ENCODE results near the gene PITHD1.
"Not testable (repeated sequence)": the region's sequence is repeated elsewhere in the genome, so short reads cannot be mapped to it uniquely, and the experiment has no call there.

PITHD1 gene

GRCh38 chr1:23777979-23778814 is at the start of gene PITHD1:
Gene PITHD1, plus strand, starts transcription at chr1:23778418. Its CDS starts 98 bp downstream, at chr1:23778516.
- peak; percentile 85 for DNase-seq (ENCODE audit: low read depth)

GRCh38 chr1:23732363-23733224 is 45.6 kb upstream of the PITHD1 start:
- DNase-seq (ENCODE audit: low read depth) = peak; percentile 63

- not testable (repeated sequence) for DNase-seq (ENCODE audit: low read depth)
Measured at GRCh38 chr1:23733281-23733680, 44.9 kb upstream of the PITHD1 start.

- no peak for DNase-seq (ENCODE audit: low read depth)
Measured at GRCh38 chr1:23736437-23737134, 41.6 kb upstream of the PITHD1 start.

- DNase-seq (ENCODE audit: low read depth) = no peak
Measured at GRCh38 chr1:23741609-23742008, 36.6 kb upstream of the PITHD1 start.

- peak; percentile 53 for DNase-seq (ENCODE audit: low read depth)
Measured at GRCh38 chr1:23742670-23743286, 35.4 kb upstream of the PITHD1 start.

GRCh38 chr1:23743287-23744152 is 34.7 kb upstream of the PITHD1 start, which contains the start of gene ELOA:
Gene ELOA, plus strand, starts transcription at chr1:23743471. Its CDS starts 33 bp downstream, at chr1:23743504.
- peak; percentile 74 for DNase-seq (ENCODE audit: low read depth)

DNA sequence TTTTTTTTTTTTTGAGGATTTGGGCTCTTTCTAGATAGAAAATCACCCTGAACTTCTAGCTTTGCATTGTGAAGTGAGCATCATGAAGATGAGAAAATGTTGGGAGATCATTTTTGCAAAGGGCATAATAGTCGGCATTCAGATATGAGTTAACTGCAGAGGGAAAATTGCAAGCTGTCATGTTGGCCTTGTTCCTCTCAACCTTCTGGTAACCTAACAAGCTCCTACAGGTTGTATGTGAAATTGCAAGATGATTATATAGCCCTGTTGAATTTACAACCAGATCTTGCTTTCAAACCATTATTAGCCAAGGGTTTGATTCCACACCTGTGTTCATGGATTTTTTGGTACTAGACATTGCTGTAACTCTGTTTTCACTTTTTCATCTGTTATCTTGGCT is 32.7 kb upstream of the PITHD1 start:
- DNase-seq (ENCODE audit: low read depth) = peak; percentile 71

GRCh38 chr1:23748016-23748415 is 30.2 kb upstream of the PITHD1 start:
- DNase-seq (ENCODE audit: low read depth) = no peak

DNA sequence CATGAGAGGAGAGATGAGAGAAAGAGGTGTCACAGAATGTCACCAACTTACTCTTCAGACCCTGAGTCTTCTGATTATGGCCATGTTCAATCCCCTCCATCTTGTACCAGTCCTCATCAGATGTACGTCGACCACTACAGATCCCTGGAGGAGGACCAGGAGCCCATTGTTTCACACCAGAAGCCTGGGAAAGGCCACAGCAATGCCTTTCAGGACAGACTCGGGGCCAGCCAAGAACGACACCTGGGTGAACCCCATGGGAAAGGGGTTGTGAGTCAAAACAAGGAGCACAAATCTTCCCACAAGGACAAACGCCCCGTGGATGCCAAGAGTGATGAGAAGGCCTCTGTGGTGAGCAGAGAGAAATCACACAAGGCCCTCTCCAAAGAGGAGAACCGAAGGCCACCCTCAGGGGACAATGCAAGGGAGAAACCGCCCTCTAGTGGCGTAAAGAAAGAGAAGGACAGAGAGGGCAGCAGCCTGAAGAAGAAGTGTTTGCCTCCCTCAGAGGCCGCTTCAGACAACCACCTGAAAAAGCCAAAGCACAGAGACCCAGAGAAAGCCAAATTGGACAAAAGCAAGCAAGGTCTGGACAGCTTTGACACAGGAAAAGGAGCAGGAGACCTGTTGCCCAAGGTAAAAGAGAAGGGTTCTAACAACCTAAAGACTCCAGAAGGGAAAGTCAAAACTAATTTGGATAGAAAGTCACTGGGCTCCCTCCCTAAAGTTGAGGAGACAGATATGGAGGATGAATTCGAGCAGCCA is 27.0 kb upstream of the PITHD1 start:
- peak; percentile 69 for DNase-seq (ENCODE audit: low read depth)

DNA sequence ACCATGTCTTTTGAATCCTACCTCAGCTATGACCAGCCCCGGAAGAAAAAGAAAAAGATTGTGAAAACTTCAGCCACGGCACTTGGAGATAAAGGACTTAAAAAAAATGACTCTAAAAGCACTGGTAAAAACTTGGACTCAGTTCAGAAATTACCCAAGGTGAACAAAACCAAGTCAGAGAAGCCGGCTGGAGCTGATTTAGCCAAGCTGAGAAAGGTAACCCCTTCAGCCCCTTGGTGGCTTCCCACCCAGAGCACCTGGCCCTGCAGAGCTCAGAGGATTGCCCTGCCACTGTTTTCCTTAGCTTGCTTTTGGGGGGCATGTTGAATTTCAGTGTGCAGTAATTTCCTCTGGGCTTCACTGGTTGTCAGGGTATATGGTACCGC is 26.4 kb upstream of the PITHD1 start:
- no peak for DNase-seq (ENCODE audit: low read depth)

GRCh38 chr1:23752909-23753308 is 25.3 kb upstream of the PITHD1 start:
- no peak for DNase-seq (ENCODE audit: low read depth)

DNA sequence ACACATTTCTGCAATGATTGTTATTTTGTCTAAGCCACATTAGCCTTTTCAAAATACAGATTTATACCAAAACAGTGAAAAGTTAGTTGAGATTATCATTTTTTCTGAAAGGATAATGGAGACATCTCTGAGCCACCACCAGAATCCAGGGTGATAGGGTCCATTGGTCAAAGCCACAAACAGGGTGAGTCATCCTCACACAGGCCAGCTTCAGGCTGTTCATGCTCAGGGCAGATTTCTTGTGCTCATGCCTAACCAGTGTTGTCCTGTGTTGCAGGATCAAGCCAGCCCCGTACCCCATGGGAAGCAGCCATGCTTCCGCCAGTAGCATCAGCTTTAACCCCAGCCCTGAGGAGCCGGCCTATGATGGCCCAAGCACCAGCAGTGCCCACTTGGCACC is 21.5 kb upstream of the PITHD1 start:
- DNase-seq (ENCODE audit: low read depth) = peak; percentile 79

DNA sequence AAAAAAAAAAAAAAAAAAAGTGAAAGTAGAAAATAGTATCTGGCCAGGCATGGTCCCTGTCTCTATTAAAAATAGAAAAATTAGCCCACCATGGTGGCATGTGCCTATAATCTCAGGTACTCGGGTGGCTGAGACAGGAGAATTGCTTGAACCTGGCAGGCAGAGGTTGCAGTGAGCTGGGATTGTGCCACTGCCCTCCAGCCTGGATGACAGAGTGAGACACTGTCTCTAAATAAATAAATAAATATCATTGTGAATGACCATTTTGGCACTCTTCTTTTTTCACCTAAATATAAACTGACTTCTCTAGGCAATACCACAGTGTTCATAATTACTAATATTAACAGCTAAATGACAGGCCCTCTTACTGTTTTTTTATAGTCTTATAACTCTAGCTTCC is 20.4 kb upstream of the PITHD1 start:
- DNase-seq (ENCODE audit: low read depth) = no peak

DNA sequence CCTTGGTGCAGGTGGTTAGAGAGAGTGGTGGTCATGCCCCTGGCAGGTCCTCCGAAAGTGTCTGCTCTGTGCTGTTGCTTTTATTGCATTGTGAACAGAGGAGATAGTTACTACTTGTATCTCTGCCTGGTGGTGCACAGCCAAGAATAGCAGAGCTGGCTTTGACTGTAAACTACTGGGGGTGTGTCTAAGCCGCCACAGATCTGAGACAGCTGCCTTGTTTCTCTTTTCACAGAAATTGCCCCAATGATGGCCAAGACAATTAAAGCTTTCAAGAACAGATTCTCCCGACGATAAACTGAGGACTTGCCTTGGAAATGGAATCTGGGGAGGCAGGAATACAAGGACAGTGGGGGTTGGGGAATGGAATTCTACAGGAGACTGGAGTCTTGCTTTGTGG is 18.9 kb upstream of the PITHD1 start:
- DNase-seq (ENCODE audit: low read depth) = no peak

DNA sequence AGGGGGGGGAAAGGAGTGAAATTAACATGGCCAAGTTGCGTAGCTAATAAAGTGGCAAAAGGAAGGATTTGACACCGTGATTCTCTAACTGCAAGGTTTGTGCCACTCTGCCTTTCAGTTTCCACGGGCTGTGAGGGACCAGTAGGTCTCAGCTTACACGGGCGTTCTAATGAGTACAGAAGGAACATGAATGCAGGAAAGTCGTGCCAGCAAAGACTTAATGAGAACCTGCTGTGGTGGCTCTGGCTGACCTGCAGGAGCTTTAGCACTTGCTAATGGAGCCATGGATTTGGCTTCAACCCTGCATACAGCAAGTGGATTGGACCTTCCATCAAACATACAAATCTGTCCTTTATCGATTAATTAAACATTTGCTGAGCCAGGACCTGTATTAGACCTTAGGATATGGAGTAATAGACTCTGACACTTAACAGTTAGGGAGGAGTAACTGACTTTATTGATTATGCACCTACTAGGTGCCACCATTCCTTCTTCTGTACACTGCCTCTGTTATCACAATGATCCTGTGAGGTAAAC is 15.1 kb upstream of the PITHD1 start:
- no peak for DNase-seq (ENCODE audit: low read depth)

- DNase-seq (ENCODE audit: low read depth) = no peak
Measured at GRCh38 chr1:23768733-23769132, 9.5 kb upstream of the PITHD1 start.

DNA sequence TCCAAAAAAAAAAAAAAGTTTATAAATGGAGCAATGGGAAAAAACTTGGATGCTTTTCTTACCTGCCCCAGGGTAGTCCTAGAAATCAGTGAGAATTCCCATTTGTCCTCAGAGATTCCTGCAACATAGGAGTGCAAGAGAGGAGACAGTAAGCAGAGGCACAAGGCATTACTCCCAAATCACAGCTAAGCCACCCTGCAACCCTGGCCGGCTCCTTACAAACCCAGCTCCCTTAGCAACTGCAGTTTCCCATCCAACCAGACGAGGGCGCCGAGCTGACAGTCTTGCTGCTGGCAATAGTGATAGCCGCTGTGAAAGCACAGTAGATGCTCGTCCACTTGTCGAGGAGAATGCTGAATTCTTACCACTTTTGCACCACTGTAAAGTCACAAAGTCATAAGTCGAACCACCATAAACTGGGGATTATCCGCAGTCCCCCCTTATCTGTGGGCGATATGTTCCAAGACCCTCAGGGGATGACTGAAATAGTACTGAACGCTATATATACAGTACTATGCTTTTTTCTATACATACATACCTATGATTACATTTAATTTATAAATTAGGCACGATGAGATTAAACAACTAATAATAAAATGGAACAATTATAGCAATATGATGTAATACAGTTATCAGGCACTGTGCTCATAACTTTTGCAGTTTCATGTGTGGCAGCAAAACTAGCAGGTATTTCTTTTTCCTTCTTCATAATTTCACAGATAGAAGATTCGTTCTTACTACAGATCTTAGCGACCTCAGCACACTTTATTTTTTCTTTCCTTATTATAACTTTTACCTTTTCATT is 6.0 kb upstream of the PITHD1 start:
- DNase-seq (ENCODE audit: low read depth) = peak; percentile 82

DNA sequence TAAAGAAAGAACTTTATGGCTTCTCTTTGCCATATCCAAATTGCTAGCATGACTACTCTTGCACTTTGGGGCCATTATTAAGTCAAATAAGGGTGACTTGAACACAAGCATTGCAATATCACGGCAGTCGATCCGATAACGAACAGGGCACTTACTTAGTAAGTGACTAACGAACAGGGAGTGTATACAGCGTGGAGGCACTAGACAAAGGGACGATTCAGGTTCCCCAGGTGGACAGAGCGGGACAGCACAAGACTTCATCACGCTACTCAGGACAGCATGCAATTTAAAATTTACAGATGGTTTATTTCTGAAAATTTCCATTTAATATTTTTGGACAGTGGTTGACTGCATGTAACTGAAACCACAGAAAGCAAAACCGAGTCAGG is 5.4 kb upstream of the PITHD1 start:
- DNase-seq (ENCODE audit: low read depth) = no peak

All from ELR (cell line).